Retinal pigment epithelial cell (primary cell): ENCODE measurements around the gene ANGPTL8.

Experiments used
- DNase-seq: peaks from one replicate; pipeline ENCODE4 v3.0.0-alpha.2; 2010; ENCODE audit warnings: low read depth
- H3K4me3 ChIP-seq: 2 replicates; pipeline ENCODE4 v1.5.1; 2011; ENCODE audit warnings: mild to moderate bottlenecking, low read length, control low read depth, moderate library complexity
- TF ChIP-seq, protein P1 (sequence below): conservative IDR thresholded peaks from 2 replicates; pipeline ENCODE4 v1.5.1; 2011; ENCODE audit warnings: low read depth, low read length, control low read depth, inconsistent platforms

ANGPTL8 gene

DNA sequence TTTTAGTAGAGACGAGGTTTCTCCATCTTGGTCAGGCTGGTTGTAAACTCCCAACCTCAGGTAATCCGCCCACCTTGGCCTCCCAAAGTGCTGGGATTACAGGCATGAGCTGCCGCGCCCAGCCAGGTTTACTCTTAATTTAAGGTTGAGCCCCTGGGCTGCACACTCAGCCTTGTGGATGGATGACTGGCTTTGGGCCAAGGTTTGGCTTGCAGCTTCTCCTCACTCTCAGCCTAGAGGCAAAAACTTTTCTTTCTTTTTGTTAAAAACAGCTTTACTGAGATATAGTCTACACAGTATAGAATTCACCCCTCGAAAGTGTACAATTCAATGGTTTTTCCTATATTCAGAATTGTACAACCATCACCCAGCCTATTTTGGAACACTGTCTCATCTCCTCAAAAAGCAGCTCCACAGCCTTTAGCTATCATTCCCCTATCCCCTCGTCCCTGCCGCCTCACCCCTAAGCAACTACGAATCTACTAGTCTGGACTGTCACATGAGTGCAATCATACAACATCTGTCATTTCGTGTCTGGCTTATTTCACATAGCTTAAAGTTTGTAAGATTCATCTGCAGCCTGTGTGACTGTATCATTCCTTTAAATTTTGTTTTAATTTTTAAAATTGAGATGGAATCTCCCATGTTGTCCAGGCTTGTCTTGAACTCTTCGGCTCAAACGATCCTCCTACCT, 42.1 kb downstream of the ANGPTL8 start:
- no peak for DNase-seq
- no peak overlapping the region for H3K4me3 ChIP-seq
- TF ChIP-seq, protein P1, sequence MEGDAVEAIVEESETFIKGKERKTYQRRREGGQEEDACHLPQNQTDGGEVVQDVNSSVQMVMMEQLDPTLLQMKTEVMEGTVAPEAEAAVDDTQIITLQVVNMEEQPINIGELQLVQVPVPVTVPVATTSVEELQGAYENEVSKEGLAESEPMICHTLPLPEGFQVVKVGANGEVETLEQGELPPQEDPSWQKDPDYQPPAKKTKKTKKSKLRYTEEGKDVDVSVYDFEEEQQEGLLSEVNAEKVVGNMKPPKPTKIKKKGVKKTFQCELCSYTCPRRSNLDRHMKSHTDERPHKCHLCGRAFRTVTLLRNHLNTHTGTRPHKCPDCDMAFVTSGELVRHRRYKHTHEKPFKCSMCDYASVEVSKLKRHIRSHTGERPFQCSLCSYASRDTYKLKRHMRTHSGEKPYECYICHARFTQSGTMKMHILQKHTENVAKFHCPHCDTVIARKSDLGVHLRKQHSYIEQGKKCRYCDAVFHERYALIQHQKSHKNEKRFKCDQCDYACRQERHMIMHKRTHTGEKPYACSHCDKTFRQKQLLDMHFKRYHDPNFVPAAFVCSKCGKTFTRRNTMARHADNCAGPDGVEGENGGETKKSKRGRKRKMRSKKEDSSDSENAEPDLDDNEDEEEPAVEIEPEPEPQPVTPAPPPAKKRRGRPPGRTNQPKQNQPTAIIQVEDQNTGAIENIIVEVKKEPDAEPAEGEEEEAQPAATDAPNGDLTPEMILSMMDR, result no peak

DNA sequence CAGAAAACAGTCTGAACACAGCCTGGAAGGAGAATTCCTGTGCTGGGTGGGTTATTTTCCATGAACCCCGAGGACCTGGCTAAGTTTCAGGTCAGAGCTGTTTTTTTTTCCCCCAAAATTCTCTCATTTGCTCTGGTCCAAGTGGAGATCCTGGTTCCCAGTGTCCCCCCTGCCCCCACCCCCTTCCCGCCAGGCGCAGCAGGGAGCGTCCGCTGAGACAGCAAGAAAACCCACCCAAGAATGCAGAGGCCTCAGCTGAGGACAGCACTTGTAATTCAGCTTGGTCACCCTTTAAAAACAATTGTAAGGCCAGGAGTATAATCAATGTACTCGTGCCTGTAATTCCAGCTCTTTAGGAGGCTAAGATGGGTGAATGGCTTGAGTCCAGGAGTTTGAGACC, 45.1 kb downstream of the ANGPTL8 start:
- no peak overlapping the region for H3K4me3 ChIP-seq
- TF ChIP-seq, protein P1, result no peak
- no peak for DNase-seq

DNA sequence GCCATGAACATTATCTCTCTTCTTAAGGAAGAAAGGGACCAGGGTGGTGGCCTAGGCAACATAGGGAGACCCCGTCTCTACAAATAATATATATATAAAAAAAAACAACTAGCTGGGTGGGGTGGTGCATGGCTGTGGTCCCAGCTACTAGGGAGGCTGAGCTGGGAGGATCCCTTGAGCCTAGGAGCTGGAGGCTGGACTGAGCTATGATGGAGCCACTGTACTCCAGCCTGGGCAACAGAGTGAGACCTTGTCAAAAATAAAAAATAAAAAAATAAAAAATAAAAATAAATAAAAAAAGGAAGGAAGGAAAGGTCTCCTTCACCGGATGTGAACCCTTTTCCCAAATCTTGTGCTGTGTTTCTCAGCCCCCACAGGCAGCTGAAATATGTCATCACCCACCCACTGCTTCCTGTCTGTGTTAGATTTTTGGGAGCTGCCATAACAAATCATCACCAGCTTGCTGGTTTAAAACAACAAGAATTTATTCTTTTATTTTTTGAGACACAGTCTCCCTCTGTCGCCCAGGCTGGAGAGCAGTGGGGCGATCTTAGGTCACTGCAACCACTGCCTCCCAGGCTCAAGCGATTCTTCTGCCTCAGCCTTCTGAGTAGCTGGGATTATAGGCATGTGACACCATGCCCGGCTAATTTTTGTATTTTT, 47.0 kb downstream of the ANGPTL8 start:
- TF ChIP-seq, protein P1, result peak; percentile 17
- DNase-seq, result no peak

DNA sequence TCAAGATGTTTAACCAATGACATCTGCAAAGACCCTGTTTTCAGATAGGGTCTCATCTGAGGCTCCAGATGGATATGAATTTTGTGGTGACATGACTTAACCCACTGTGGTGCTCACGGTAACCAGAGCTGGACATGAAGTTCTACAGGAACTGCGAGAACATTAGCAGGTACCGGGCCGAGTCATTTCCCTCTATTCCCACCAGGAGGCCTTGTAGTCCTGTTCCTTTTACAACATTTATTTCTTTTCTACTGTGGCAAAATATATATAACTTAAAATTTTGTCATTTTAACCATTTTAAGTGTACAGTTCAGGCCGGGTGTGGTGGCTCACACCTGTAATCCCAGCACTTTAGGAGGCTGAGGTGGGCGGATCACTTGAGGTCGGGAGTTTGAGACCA, 48.9 kb downstream of the ANGPTL8 start:
- no peak overlapping the region for H3K4me3 ChIP-seq
- DNase-seq, result no peak
- TF ChIP-seq, protein P1, result peak; percentile 71

More for the DNA sequence above, 47.0 kb downstream of the ANGPTL8 start:
- H3K4me3 ChIP-seq, result no peak overlapping the region

DNA sequence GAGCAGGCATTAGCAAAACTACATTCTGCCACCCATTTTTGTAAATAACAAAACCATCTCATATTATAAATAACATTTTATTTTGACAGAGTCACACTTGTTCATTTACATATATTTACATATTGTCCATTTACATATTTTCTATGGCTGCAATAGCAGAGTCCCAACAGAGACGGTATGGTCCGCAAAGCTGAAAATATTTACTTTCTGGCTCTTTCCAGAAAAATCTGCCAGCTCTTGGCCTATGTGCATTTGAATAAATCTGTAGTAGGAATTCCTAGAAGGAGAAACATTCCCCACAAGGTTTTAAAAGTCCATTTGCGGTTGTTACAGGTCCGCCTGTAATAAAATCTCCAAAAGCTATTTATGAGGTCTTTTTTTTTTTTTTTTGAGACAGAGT, 50.8 kb downstream of the ANGPTL8 start:
- DNase-seq, result no peak
- no peak overlapping the region for H3K4me3 ChIP-seq
- TF ChIP-seq, protein P1, result no peak

DNA sequence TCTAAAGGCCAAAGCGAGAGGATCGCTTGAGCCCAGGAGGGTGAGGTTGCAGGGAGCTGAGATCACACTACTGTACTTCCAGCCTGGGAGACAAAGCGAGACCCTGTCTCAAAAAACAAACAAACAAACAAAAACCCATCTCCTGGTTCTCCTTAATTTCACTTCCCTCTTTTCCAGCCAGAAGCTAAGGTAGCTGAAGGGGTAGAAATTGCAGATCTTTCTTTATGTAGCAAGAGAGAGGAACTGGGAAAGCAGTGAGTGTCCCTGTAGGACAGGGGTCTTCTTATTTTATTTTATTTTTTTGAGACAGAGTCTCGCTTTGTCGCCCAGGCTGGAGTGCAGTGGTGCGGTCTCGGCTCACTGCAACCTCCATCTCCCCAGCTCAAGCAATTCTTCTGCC, 52.0 kb downstream of the ANGPTL8 start:
- H3K4me3 ChIP-seq, result no peak overlapping the region
- DNase-seq, result no peak
- TF ChIP-seq, protein P1, result no peak
